Activated CD8-positive, alpha-beta T cell treated with anti-CD3 and anti-CD28 coated beads for 36 hours (primary cell): Measurements from ENCODE around the gene UBASH3B. TPM values are rescaled to one million over a fixed set of nuclear protein-coding genes. Genes with fewer than 3 reads are reported as not detected.

Source experiments
- ATAC-seq: fragments of 200-7000 bp; cut with Tn5 transposase; one replicate; pipeline ENCODE4 v1.10.0; 2021; ENCODE audit warnings: mild to moderate bottlenecking, moderate library complexity
- CTCF ChIA-PET: fragments of 350-600 bp; sonication (Branson Sonifier 250); formaldehyde crosslinking; loops from one replicate; lab custom pipeline; 2021; ENCODE audit warnings: antibody characterized with exemption; lab: Charles Lee
- POLR2A ChIA-PET: fragments of 350-600 bp; sonication (Branson Sonifier 250); formaldehyde crosslinking; loops from one replicate; lab custom pipeline; 2021; ENCODE audit warnings: antibody characterized with exemption; lab: Charles Lee
- DNase-seq: peaks from one replicate; pipeline ENCODE4 v3.0.0-alpha.2; 2020
- H3K27ac Mint-ChIP-seq: one replicate; pipeline ENCODE4 v1.8.0; 2021; ENCODE audit warnings: mild to moderate bottlenecking, mixed read lengths
- H3K27me3 Mint-ChIP-seq: one replicate; pipeline ENCODE4 v1.8.0; 2021; ENCODE audit warnings: mixed read lengths
- H3K36me3 Mint-ChIP-seq: one replicate; pipeline ENCODE4 v1.8.0; 2021; ENCODE audit warnings: low read depth, mixed read lengths
- H3K4me1 Mint-ChIP-seq: one replicate; pipeline ENCODE4 v1.8.0; 2021; ENCODE audit warnings: low read depth, mixed read lengths
- H3K4me3 Mint-ChIP-seq: one replicate; pipeline ENCODE4 v1.8.0; 2021; ENCODE audit warnings: mild to moderate bottlenecking, moderate library complexity, mixed read lengths
- H3K9me3 Mint-ChIP-seq: one replicate; pipeline ENCODE4 v1.8.0; 2021; ENCODE audit warnings: mixed read lengths
- intact Hi-C: fragments of 100-400 bp; cut with micrococcal nuclease; formaldehyde crosslinking; loops from one replicate; pipeline ENCODE4 v1.10.0; 2022
- total RNA-seq, 2 experiments: library from RNA; stranded (reverse); gene quantifications; one replicate each; pipeline ENCODE4 v1.2.3, GENCODE V29; 2021
- TF ChIP-seq, protein P1 (sequence below): fragments of 200-600 bp; IDR thresholded peaks from one replicate; pipeline ENCODE4 v1.8.0; 2022; ENCODE audit warnings: antibody characterized with exemption, mild to moderate bottlenecking

Gene UBASH3B
- total RNA-seq, 2 experiments from 2014 or later, result 36.1 to 40.6 TPM

DNA sequence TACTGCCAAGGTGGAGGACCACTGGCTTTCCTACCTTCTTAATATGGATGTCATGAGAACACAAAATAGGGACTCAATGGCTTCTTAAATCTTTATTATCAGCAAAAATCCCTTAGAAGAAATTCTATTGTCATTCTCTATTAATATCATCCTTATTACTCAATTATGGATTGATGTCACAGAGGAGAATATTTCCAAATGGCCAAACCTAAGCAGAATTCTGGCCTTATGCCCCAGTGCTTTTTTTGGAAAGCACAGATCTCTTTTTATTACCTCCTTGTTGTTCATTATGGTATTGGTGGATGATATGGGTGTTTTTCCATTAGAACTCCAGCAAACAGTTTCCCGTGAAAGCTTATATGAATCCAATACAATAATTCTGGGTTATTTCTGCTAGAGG is 192.7 kb downstream of the UBASH3B start:
- intact Hi-C loops, result loop anchor here (10.0 kb wide), 1 partner anchor 607 kb away; no protein-coding TSS in a partner anchor
- Mint-ChIP-seq H3K4me1 (peaks cover 90% of the 10 kb centered on the region), H3K4me3 (no peak overlapping the region), H3K27me3 (no peaks in the 10 kb centered on the region), H3K9me3 (no peaks in the 10 kb centered on the region), H3K27ac (peak overlapping the region; percentile 96), H3K36me3 (peaks cover 46% of the 10 kb centered on the region)
- ATAC-seq (no peak), DNase-seq (no peak)
- CTCF ChIA-PET, result interaction anchor here (1.3 to 1.9 kb wide), 6 partner anchors 9 to 115 kb away, joined by 3 to 12 read pairs (median 6); partner anchors contain the start of gene CRTAM
- POLR2A ChIA-PET, result interaction anchor here (1.3 to 7.5 kb wide), 4 partner anchors 9 to 213 kb away, joined by 5 to 61 read pairs (median 10); partner anchors contain the start of genes CRTAM and HSPA8
- TF ChIP-seq, protein P1, sequence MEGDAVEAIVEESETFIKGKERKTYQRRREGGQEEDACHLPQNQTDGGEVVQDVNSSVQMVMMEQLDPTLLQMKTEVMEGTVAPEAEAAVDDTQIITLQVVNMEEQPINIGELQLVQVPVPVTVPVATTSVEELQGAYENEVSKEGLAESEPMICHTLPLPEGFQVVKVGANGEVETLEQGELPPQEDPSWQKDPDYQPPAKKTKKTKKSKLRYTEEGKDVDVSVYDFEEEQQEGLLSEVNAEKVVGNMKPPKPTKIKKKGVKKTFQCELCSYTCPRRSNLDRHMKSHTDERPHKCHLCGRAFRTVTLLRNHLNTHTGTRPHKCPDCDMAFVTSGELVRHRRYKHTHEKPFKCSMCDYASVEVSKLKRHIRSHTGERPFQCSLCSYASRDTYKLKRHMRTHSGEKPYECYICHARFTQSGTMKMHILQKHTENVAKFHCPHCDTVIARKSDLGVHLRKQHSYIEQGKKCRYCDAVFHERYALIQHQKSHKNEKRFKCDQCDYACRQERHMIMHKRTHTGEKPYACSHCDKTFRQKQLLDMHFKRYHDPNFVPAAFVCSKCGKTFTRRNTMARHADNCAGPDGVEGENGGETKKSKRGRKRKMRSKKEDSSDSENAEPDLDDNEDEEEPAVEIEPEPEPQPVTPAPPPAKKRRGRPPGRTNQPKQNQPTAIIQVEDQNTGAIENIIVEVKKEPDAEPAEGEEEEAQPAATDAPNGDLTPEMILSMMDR, result no peak

DNA sequence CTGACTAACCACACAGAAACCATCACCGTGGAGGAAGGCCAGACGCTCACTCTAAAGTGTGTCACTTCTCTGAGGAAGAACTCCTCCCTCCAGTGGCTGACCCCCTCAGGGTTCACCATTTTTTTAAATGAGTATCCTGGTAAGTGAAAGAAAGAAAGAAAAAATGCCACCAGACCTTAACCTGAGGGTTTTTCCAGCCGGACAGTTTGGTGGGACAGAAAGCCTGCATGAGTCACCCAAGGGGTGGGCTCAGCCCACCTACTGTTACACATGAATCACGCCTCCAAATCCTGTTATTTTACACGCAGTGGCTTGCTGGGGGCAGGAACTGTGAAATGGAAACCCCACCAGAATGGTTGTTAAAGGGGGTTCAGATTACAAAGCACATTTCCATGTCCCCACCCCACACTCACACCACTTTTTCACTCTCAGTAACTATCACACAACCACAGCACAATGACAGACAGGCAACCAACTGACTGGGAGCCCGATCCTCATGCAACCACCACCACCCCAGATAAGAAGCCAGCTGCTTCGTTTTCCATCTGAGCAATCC is 194.6 kb downstream of the UBASH3B start:
- TF ChIP-seq, protein P1, result no peak
- ATAC-seq (peak; percentile 72), DNase-seq (peak; percentile 89)
- Mint-ChIP-seq H3K27me3 (no peaks in the 10 kb centered on the region), H3K4me3 (peak overlapping the region; percentile 61), H3K4me1 (peaks cover 80% of the 10 kb centered on the region), H3K36me3 (peaks cover 45% of the 10 kb centered on the region), H3K27ac (peak overlapping the region; percentile 96), H3K9me3 (no peaks in the 10 kb centered on the region)
- ChIA-PET CTCF (interaction anchor here (1.7 to 11.0 kb wide), 11 partner anchors 10 to 221 kb away, joined by 4 to 352 read pairs (median 50); partner anchors contain the start of gene CRTAM), POLR2A (interaction anchor here (0.5 to 7.5 kb wide), 7 partner anchors 11 to 211 kb away, joined by 3 to 61 read pairs (median 13); partner anchors contain the start of genes CRTAM and HSPA8)
- intact Hi-C loops, result loop anchor here (5.0 to 10.0 kb wide), 4 partner anchors 38 to 218 kb away; no protein-coding TSS in a partner anchor

DNA sequence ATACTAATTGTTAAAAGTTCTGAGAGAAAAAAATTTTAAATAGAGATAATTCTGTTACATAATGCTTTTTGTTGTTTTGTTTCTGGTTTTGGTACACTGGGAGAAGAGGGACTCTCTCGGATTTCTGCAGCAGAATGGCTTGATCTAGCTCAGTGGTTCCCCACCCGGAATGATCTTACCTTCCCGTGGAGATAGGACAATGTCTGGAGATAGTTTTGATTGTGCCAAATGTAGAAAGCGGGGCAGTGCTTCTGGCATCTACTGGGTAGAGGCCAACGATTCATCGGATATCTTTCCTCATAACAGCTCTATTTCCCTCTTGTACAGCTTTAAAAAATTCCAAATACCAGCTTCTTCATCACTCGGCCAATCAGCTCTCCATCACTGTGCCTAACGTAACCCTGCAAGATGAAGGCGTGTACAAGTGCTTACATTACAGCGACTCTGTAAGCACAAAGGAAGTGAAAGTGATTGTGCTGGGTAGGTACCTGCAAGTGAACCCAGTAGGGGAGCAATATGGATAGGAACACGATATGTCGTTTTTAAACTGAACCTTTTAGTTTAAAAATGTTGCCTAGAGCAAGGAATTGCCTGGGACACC is 195.9 kb downstream of the UBASH3B start:
- Mint-ChIP-seq H3K4me1 (peaks cover 81% of the 10 kb centered on the region), H3K9me3 (no peaks in the 10 kb centered on the region), H3K27ac (peak overlapping the region; percentile 92), H3K4me3 (peak overlapping the region; percentile 65), H3K36me3 (peaks cover 47% of the 10 kb centered on the region), H3K27me3 (no peaks in the 10 kb centered on the region)
- TF ChIP-seq, protein P1, result no peak
- ChIA-PET CTCF (interaction anchor here (1.2 to 11.0 kb wide), 20 partner anchors 9 to 271 kb away, joined by 3 to 352 read pairs (median 8); partner anchors contain the start of gene CRTAM), POLR2A (interaction anchor here (1.0 to 7.5 kb wide), 8 partner anchors 8 to 210 kb away, joined by 4 to 61 read pairs (median 12); partner anchors contain the start of genes CRTAM and HSPA8)
- peak; percentile 37 for ATAC-seq
- DNase-seq, result peak; percentile 54
- intact Hi-C loops, result loop anchor here (5.0 to 10.0 kb wide), 4 partner anchors 39 to 219 kb away; no protein-coding TSS in a partner anchor

DNA sequence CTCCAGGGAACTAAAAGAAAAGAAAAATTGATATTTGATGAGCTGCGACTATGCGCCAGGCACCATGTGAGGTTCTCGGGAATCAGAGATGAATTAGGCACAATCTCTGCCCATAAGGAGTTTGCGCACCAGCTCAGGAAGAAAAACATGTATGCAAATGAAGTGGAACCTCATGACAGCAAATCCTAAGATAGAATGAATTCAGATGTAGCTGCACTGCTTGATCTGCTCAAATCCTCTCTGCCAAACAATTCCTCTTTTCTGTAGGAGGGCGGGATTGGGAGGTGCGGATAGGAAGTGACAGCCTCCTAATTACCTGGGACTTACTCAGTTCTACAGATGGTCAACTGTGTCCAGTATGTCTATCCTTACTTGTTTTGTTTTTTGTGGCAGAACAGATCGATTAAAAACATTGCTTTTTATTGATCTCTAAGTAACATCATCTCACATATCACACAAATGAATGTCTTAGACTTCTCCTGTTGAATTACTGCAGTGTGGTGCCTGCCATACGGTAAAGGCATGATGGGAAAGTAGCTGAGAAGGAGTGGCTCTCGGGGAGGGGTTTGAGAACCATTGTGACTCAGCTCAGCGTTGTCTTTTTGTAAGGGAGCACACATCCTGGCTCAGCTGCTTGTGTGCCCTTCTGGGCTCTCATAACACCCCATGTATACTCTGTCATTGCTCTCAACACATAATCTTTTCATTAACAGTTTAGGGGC is 196.7 kb downstream of the UBASH3B start:
- Mint-ChIP-seq H3K9me3 (no peaks in the 10 kb centered on the region), H3K4me3 (peak overlapping the region; percentile 65), H3K4me1 (peaks cover 81% of the 10 kb centered on the region), H3K27ac (peak overlapping the region; percentile 92), H3K36me3 (peaks cover 46% of the 10 kb centered on the region), H3K27me3 (no peaks in the 10 kb centered on the region)
- DNase-seq (peak; percentile 73), ATAC-seq (peak; percentile 32)
- CTCF ChIA-PET, result interaction anchor here (0.6 to 11.0 kb wide), 34 partner anchors 8 to 1388 kb away, joined by 3 to 352 read pairs (median 6); partner anchors contain the start of gene CRTAM
- intact Hi-C loops, result loop anchor here (2.0 to 10.0 kb wide), 5 partner anchors 40 to 220 kb away; no protein-coding TSS in a partner anchor
- POLR2A ChIA-PET, result interaction anchor here (0.6 to 7.5 kb wide), 17 partner anchors 9 to 211 kb away, joined by 3 to 61 read pairs (median 4); partner anchors contain the start of genes CRTAM and HSPA8
- TF ChIP-seq, protein P1, result no peak
